OCI-LY1 (cell line): Measurements from ENCODE around the gene TYK2.

Source experiments
- EZH2 ChIP-seq: fragments of 200-600 bp; sonication (generic), shearing (Covaris generic); IDR thresholded peaks from 2 replicates; pipeline ENCODE4 v1.8.0; 2017; ENCODE audit warnings: borderline replicate concordance, mixed run types, mild to moderate bottlenecking, antibody characterized with exemption, low read length, moderate library complexity, mixed read lengths
- TF ChIP-seq, protein P1 (sequence below): fragments of 200-600 bp; sonication (generic), shearing (Covaris generic); IDR thresholded peaks from 2 replicates; pipeline ENCODE4 v1.5.1; 2017; ENCODE audit warnings: mild to moderate bottlenecking, antibody characterized with exemption, low read length, moderate library complexity, mixed read lengths

DNA sequence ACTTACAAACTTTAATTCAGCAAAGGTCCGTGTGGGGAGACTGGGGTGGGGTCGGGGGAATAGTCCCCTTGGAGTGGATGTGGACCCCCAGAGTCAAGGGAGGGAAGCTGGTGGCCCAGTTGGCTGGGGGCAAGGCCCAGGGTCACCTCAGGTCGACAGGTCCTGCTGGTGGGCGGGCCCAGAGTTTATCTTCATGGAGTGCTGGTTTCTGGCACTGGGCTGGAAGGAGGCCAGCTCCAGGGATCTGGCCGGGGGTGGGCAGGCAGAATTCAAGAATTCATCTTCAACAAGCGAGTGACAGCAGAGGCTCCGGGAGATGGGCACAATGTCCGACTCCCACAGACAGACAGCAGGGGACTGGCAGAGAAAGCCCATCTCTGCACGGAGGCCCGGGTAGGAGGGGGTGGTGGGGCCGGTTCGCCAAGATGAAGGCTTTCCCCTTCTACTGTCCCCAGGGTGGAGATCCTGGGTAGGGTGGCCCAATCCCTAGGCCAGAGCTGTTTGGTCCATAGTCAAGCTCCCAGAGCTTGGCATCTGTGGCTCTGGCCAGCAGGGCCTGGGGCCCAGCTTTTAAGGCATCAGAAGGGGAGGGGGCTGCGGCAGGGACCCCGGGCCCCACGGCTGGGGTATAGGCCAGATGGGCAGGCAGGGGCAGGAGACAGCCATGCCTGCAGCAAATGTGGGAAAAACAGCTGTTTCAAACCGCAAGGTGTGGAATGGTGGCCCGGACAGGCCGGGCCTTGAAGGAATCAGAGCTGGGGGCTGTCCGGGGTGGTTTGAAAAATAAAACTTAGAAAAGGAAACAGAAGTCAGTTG lies 63.9 kb downstream of the TYK2 start:
- TF ChIP-seq EZH2 = no peak
- TF ChIP-seq, protein P1, sequence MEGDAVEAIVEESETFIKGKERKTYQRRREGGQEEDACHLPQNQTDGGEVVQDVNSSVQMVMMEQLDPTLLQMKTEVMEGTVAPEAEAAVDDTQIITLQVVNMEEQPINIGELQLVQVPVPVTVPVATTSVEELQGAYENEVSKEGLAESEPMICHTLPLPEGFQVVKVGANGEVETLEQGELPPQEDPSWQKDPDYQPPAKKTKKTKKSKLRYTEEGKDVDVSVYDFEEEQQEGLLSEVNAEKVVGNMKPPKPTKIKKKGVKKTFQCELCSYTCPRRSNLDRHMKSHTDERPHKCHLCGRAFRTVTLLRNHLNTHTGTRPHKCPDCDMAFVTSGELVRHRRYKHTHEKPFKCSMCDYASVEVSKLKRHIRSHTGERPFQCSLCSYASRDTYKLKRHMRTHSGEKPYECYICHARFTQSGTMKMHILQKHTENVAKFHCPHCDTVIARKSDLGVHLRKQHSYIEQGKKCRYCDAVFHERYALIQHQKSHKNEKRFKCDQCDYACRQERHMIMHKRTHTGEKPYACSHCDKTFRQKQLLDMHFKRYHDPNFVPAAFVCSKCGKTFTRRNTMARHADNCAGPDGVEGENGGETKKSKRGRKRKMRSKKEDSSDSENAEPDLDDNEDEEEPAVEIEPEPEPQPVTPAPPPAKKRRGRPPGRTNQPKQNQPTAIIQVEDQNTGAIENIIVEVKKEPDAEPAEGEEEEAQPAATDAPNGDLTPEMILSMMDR = no peak
